Fibroblast of the aortic adventitia (primary cell): Measurements from ENCODE around the gene TRRAP. TPM values are rescaled to one million over a fixed set of nuclear protein-coding genes. Genes with fewer than 3 reads are reported as not detected.

Source experiments
- DNase-seq: peaks from one replicate; pipeline ENCODE4 v3.0.0-alpha.2; 2010; ENCODE audit warnings: low read depth
- H3K4me3 ChIP-seq: 2 replicates; pipeline ENCODE4 v1.5.1; 2011; ENCODE audit warnings: low read depth, mild to moderate bottlenecking, control low read depth, low read length, moderate library complexity
- total RNA-seq: library from RNA; depleted of rRNA; stranded (reverse); fragments of >200 nt; gene quantifications from 2 replicates; pipeline ENCODE4 v1.2.3, GENCODE V29; 2012; ENCODE audit warnings: low replicate concordance
- TF ChIP-seq, protein P1 (sequence below): IDR thresholded peaks from 2 replicates; pipeline ENCODE4 v1.5.1; 2011; ENCODE audit warnings: mild to moderate bottlenecking, low read length, control low read depth, inconsistent platforms; ENCODE audit not compliant: insufficient read depth

Gene TRRAP
- total RNA-seq, 1 donor = 17.4 TPM

DNA sequence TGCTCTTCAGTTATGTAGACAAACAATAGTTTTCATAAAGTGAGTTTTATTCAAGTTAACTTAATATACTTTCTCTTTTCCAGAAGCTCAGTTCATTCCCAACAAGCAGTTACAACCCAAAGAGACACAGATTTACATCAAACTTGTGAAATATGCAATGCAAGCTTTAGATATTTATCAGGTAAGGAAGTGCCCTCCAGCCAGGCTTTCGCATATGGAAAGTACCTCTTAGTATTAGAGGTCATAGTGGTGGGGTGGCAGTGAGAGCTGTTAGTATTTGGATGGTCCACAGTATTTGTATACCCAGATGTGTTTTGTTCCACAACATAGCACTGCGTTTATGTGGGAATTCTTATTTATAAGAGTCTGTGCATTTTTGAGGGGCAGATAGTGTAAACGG, 32.1 kb downstream of the TRRAP start:
- TF ChIP-seq, protein P1, sequence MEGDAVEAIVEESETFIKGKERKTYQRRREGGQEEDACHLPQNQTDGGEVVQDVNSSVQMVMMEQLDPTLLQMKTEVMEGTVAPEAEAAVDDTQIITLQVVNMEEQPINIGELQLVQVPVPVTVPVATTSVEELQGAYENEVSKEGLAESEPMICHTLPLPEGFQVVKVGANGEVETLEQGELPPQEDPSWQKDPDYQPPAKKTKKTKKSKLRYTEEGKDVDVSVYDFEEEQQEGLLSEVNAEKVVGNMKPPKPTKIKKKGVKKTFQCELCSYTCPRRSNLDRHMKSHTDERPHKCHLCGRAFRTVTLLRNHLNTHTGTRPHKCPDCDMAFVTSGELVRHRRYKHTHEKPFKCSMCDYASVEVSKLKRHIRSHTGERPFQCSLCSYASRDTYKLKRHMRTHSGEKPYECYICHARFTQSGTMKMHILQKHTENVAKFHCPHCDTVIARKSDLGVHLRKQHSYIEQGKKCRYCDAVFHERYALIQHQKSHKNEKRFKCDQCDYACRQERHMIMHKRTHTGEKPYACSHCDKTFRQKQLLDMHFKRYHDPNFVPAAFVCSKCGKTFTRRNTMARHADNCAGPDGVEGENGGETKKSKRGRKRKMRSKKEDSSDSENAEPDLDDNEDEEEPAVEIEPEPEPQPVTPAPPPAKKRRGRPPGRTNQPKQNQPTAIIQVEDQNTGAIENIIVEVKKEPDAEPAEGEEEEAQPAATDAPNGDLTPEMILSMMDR = no peak
- no peak overlapping the region for H3K4me3 ChIP-seq
- DNase-seq = no peak

DNA sequence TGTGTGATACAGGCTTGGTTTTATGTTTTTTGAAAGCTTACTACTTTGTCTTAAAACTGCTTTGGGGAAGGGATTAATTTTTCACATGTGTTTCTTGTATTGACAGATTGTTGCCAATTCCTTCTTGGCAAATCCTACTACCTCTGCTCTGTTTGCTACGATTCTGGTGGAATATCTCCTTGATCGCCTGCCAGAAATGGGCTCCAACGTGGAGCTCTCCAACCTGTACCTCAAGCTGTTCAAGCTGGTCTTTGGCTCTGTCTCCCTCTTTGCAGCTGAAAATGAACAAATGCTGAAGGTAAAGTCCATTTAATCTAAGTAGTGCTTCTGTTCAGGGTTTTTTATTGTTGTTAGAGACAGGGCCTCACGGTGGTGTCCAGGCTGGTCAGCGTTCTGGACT, 33.6 kb downstream of the TRRAP start:
- TF ChIP-seq, protein P1 = no peak

DNA sequence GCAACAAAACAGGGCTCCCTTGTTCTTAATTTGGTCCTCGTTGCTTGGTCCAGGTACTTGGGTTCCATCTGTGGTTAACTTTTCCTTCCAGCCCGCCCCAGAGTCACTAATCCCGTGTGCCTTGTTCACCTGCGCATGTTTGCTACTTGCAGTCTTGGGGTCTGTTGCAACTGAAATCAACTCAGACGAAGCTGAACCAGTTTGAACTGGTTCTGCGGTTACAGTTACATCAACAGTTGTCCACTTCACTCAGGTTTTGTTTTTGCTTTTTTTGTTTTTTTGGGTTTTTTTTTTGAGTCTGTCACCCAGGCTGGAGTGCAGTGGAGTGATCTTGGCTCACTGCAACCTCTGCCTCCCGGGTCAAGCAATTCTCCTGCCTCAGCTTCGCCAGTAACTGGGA, 34.7 kb downstream of the TRRAP start:
- no peak for DNase-seq
- TF ChIP-seq, protein P1 = no peak
- H3K4me3 ChIP-seq = no peak overlapping the region

More for the DNA sequence above, 33.6 kb downstream of the TRRAP start:
- H3K4me3 ChIP-seq = no peak overlapping the region
- DNase-seq = no peak

DNA sequence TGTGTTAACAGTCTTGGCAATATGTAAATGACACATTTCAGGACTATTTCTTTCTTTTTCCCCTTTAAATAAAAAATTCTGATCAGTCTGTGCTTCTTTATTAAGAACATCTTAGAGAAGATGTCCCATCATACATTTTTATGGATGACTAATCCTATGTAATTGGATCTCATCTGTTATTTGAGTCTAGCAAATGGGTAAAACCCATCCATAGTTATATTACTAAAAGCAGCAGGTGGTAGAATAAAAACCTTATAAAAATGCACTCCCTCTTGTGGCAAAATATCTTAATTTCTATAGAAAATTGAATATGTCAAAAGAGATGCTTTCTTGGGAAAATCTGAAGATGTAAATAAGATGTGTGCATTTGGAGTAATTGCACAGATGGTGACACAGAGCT, 35.3 kb downstream of the TRRAP start:
- TF ChIP-seq, protein P1 = no peak
- H3K4me3 ChIP-seq = no peak overlapping the region
- DNase-seq = no peak

DNA sequence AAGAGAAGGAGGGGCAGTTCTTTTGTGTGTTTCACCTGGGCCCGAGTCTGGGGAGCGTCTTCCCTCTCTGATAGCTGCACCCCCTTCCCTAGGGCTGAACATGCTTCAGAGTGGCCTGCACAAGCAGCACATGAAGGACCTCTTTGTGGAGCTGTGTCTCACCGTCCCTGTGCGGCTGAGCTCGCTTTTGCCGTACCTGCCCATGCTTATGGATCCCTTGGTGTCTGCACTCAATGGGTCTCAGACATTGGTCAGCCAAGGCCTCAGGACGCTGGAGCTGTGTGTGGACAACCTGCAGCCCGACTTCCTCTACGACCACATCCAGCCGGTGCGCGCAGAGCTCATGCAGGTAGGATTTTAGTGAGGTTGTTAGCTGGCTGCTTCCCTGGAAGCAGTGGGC, 39.0 kb downstream of the TRRAP start:
- H3K4me3 ChIP-seq = no peak overlapping the region
- TF ChIP-seq, protein P1 = no peak
- no peak for DNase-seq

DNA sequence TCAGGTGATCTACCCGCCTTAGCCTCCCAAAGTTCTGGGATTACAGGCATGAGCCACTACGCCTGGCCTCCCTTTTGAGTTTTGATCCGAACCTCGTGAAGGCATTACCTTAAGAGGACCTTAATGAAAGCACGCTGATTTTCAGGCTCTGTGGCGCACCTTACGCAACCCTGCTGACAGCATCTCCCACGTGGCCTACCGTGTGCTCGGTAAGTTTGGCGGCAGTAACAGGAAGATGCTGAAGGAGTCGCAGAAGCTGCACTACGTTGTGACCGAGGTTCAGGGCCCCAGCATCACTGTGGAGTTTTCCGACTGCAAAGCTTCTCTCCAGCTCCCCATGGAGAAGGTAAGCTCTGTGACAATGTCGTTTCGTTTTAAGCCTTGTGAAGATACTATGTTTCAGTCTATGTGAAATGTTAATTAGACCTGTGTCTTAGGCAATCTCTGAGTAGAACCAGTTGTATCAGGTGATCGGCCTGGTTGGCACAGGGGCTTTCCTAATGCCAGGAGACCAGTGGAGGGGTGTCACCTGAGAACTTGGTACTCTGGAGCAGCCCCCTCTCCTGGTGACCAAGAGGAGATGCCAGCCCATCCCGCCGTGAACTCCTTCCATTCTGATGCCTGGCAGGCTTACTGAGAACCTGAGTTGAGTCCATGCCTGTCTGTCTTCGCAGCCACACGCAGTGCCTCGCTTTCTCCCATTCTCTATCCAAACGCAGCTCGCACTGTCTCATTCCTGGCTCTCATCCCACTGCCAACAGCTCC, 43.5 kb downstream of the TRRAP start:
- H3K4me3 ChIP-seq = no peak overlapping the region
- TF ChIP-seq, protein P1 = peak; percentile 3
- DNase-seq = no peak
